Urinary bladder (tissue), 4 donors: Measurements from ENCODE around the gene PYGB. TPM values are rescaled to one million over a fixed set of nuclear protein-coding genes. Genes with fewer than 3 reads are reported as not detected.

Experiments
- DNase-seq: peaks from one replicate; pipeline ENCODE4 v3.0.0-alpha.2; 2015; ENCODE audit errors: extremely low spot score
- H3K27ac ChIP-seq: one replicate; pipeline ENCODE4 v1.5.1; 2013; ENCODE audit warnings: low read depth, mild to moderate bottlenecking, moderate library complexity
- H3K36me3 ChIP-seq: one replicate; pipeline ENCODE4 v1.6.1; 2013; ENCODE audit warnings: mild to moderate bottlenecking, moderate library complexity; ENCODE audit not compliant: insufficient read depth
- H3K4me1 ChIP-seq: one replicate; pipeline ENCODE4 v1.6.1; 2013; ENCODE audit warnings: mild to moderate bottlenecking, moderate library complexity; ENCODE audit not compliant: insufficient read depth
- H3K4me3 ChIP-seq: one replicate; pipeline ENCODE4 v1.5.1; 2013; ENCODE audit warnings: low read depth, low read length
- WGBS: extraction: QIAGEN DNeasy Blood & Tissue Kit; methylation state at CpG from one replicate; pipeline ENCODE4 v1.1.7; 2013; 5-methylcytosine and 5-hydroxymethylcytosine counted together
- polyA plus RNA-seq: library from polyadenylated mRNA; stranded (reverse); fragments of 200-250 nt; gene quantifications from one replicate; pipeline ENCODE4 v1.2.3, GENCODE V29; 2013
- total RNA-seq: library from RNA; depleted of rRNA; stranded (reverse); fragments of >200 nt; gene quantifications from one replicate; pipeline ENCODE4 v1.2.3, GENCODE V29; 2014
- donor health status: healthy with polysubstance abuse.
- donor health status: healthy.

Gene PYGB
- total and polyA plus RNA-seq, 2 donors: 71.4 to 237 TPM

- WGBS: 90% methylated on average over 15 of the region's 15 CpGs
- Histone ChIP-seq H3K4me3 (no peak overlapping the region), H3K4me1 (no peaks in the 10 kb centered on the region), H3K27ac (no peak overlapping the region), H3K36me3 (no peaks in the 10 kb centered on the region)
- no peak for DNase-seq
Observed at GRCh38 chr20:25220810-25221591, 26.9 kb upstream of the PYGB start.

DNA sequence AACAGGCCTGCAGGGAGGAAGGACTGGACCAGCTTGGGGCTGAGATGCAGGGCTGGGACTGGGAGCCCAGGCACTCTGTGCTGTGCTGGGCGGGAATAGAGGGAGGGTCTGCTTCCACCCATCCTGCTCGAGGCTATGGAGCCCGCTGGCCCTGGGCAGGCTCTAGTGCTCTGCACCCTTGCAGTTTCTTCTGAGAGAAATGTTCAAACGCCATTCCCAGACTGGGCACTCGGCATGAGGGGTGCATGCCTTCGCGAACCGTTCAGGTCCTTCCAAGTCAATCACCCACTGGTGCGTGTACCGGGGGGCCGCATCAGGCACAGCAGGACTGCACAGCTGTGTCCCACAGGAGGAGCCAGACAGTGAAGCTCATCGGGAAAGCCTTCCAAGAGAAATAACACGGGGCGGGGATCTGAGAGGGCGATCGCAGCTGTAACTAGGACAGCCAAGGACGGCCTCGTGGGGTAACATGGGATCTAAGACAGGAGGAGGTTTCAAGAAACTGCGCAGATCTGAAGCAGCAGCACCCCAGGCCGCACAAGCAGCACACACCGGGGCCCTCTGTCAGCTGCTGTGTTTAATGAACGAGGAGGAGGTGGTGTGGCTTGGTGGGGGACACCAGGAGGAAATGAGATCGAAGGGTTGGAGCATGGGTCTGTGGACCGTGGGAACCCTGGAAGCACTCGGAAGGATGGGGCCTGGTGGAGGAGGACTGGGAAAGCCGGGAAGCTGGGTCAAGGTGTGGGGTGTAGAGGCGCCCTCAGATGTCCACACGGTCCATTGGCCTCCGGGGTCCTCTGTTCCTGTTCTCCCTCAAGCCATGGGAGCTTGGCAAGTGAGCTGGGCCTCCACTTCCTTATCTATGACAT is 26.1 kb upstream of the PYGB start:
- H3K36me3 ChIP-seq: no peaks in the 10 kb centered on the region
- no peak overlapping the region for H3K4me3 ChIP-seq
- H3K4me1 ChIP-seq: no peaks in the 10 kb centered on the region
- H3K27ac ChIP-seq: no peak overlapping the region
- DNase-seq: no peak
- 81% methylated on average over 29 of the region's 29 CpGs for WGBS

DNA sequence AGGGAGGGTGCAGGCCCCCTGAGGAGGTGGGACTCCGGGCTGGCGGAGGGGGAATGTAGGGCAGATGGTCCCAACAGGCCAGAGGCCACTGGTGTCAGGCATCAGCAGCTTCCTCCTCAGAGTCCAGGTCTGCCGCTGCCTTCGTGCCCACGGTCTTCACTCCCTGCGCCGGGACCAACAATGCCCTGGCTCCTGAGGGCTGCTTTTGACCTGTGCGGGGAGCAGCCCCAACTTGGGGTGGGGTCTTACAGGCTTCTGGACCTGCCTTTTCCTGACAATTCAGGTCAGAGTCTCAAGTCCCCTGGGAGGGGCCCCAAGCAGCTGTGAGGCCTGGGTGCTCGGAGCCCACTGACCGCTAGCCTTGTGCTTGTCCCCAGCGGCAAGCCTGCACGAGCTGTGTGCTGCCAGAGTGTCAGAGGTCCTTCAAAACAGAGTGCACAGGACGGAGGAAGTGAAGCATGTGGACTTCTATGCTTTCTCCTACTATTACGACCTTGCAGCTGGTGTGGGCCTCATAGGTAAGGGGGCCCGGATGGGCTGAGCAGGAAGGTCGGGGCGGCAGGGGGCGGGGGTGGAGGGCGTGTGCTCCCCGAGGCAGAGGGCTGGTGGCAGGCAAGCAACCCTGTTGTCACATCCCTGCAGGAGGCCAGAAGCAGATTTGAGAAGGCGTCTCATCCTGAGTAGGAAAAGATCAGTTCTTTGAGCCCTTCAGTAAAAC is 25.3 kb upstream of the PYGB start:
- H3K36me3 ChIP-seq: no peaks in the 10 kb centered on the region
- H3K27ac ChIP-seq: no peak overlapping the region
- no peak overlapping the region for H3K4me3 ChIP-seq
- 77% methylated on average over 21 of the region's 21 CpGs for WGBS
- H3K4me1 ChIP-seq: no peaks in the 10 kb centered on the region
- no peak for DNase-seq

DNA sequence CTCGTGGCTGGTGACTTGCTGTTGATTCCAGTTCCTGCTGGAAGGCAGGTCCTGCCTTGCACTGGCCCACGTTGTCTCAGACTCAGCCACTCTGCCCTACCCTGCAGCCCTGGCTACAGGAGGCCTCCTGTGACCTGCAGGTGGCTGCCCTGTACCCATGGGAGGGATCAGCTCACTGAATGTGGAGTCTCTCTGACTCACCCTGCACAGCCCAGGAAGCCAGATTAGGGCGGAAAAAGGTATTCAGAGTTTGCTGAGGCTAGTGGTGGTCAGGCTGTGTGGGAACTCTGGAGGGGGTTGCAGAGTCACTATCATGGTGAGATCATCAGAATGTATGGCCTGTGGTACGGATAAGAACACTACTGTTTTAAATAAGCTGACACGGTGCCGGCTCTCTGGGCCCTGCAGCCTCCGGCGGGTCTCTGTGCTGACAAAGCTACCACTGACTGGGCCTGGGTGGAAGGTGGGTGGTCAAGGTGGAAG is 24.7 kb upstream of the PYGB start:
- H3K27ac ChIP-seq: no peak overlapping the region
- H3K36me3 ChIP-seq: no peaks in the 10 kb centered on the region
- no peaks in the 10 kb centered on the region for H3K4me1 ChIP-seq
- 74% methylated on average over 8 of the region's 8 CpGs for WGBS
- H3K4me3 ChIP-seq: no peak overlapping the region
- DNase-seq: no peak

DNA sequence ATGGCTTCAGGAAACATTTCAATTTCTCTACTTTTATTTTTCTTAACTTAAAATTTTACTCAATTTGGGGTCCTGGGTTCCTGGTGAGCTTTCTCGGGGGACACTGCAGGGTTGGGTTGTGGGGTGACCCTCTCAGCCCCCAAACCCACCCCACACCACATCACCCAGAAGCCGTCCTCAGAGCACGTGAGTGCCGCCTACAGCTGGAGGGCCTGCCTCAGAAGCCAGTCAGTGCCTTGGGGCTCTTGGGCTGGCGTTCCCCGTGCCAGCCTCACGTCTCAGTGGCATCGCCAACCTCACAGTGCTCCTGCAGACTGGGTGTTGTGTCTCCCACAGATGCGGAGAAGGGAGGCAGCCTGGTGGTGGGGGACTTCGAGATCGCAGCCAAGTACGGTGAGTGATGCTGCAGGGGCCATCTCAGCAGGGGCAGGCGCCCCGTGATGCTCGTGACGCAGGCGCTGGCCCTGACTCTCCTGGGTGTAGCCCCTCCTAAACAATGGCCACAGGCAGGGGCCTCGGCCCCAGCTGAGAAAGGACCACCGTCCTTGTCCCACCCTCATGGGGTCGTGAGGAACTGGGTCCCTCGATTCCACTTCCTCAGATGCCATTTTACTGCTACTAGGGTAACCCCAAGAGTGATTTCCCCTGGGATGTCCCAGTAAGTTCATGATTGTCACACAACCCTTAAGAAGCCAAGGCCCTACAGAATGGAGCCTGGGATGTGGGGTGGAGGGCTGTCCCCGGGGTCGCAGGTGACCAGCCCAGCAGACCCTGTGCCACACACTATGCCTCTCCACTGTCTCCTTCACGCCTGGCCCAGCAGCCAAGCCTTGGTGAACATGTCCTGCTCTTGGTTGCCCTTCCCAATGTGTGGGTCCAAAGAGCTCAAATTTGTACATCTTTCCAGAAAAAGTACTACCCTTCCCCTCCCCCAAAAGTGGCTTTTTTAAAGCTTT is 23.8 kb upstream of the PYGB start:
- H3K4me3 ChIP-seq: no peak overlapping the region
- no peak for DNase-seq
- no peak overlapping the region for H3K27ac ChIP-seq

DNA sequence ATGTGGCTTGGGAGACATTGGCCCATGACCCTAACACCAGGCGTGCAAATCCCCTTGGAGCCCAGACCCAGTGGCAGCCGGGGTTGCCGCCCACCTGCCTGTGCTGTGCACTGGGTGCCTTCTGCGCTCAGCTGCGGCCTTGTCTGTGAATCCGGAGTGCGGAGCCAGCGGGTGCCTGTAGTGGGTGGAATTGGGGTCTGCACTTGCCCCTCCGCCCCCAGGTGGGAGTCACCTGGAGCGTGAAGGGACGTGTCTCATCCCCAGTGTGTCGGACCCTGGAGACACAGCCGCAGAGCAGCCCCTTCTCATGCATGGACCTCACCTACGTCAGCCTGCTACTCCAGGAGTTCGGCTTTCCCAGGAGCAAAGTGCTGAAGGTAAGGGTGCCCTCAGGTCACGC is 22.9 kb upstream of the PYGB start:
- Histone ChIP-seq H3K4me1 (no peaks in the 10 kb centered on the region), H3K36me3 (no peaks in the 10 kb centered on the region), H3K27ac (no peak overlapping the region), H3K4me3 (no peak overlapping the region)
- no peak for DNase-seq
- WGBS: 98% methylated on average over 16 of the region's 16 CpGs

More for the DNA sequence above, 23.8 kb upstream of the PYGB start:
- WGBS: 95% methylated on average over 24 of the region's 24 CpGs
- no peaks in the 10 kb centered on the region for H3K4me1 ChIP-seq
- H3K36me3 ChIP-seq: no peaks in the 10 kb centered on the region

DNA sequence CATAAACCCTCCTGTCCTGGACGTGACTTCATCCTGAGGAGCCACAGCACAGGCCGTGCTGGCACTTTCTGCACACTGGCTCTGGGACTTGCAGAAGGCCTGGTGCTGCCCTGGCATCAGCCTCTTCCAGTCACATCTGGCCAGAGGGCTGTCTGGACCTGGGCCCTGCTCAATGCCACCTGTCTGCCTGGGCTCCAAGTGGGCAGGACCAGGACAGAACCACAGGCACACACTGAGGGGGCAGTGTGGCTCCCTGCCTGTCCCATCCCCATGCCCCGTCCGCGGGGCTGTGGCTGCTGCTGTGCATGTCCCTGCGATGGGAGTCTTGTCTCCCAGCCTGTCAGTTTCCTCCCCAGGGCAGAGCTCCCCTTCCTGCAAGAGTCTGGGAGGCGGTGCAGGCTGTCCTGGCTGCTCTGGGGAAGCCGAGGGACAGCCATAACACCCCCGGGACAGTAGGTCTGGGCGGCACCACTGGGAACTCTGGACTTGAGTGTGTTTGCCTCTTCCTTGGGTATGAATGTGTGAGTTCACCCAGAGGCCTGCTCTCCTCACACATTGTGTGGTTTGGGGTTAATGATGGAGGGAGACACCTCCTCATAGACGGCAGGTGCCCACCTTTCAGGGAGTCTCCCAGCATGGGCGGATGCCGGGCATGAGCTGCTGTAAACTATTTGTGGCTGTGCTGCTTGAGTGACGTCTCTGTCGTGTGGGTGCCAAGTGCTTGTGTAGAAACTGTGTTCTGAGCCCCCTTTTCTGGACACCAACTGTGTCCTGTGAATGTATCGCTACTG is 22.0 kb upstream of the PYGB start:
- no peak overlapping the region for H3K27ac ChIP-seq
- H3K4me3 ChIP-seq: no peak overlapping the region
- 90% methylated on average over 16 of the region's 16 CpGs for WGBS
- no peaks in the 10 kb centered on the region for H3K4me1 ChIP-seq
- H3K36me3 ChIP-seq: no peaks in the 10 kb centered on the region
- no peak for DNase-seq

DNA sequence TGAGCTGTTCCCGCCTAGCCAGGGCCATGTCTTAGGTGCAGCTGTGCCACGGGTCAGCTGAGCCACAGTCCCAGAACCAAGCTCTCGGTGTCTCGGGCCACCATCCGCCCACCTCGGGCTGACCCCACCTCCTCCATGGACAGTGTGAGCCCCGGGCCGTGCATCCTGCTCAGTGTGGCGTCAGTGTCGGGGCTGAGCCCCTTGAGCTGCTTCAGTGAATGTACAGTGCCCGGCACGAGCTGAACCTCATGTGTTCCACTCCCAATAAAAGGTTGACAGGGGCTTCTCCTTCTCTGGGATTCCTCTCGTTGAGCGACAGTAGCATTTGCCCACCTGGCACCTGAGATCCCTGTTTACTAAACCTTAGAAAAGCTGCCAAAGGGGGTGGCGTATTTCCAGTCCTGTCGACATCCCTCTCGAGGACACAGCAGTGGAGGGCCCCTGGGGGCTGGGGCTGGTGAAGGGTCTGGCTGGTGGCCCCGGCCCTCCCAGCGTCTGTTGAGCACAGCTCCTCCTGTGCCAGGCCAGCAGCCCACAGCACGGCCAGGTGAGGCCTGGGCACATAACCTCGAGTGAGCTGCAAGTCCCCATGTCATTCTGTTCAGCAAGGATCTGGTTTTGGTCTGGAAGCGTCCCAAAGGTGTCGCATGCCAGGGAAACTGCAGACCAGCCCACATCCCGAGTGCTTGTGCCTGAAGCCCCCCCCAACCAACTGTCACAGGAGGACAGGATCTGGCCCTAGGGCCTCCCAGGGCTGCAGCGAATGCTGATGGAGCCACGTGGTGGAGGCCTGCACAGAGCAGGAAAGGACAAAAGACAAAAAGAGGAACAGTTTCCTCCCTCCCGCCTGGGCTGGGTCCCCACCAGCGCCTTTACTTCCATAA is 21.2 kb upstream of the PYGB start:
- DNase-seq: no peak
- no peaks in the 10 kb centered on the region for H3K36me3 ChIP-seq
- H3K4me3 ChIP-seq: no peak overlapping the region
- WGBS: 73% methylated on average over 28 of the region's 28 CpGs
- no peak overlapping the region for H3K27ac ChIP-seq
- H3K4me1 ChIP-seq: no peaks in the 10 kb centered on the region

DNA sequence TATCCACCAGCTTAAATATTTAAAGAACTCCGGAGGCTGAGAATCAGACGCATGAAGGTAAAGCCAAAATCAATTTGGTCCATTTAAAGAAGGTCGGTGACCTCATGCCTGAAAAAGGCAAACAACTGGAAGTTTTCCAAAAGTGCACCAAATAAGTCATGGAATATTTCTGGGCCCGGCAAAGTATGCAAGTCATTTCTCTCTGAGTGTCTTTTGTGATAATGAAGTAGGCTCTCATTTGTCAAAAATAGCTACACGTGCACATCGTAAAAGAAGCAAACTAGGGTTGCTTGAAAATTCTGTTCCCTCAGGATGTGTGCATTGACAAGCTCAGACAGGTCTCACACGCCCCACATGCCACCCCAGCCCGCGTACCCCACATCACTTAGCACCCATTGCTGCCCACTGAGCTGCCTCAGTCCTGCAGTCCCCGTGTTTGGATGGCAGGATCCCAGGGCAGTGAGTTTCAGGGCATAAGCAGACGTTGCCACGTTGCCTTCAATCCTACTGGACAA is 20.5 kb upstream of the PYGB start:
- no peaks in the 10 kb centered on the region for H3K4me1 ChIP-seq
- no peak overlapping the region for H3K27ac ChIP-seq
- no peak overlapping the region for H3K4me3 ChIP-seq
- 39% methylated on average over 12 of the region's 12 CpGs for WGBS
- no peaks in the 10 kb centered on the region for H3K36me3 ChIP-seq
- DNase-seq: no peak

GRCh38 chr20:25229486-25230165 is 18.3 kb upstream of the PYGB start:
- Histone ChIP-seq H3K36me3 (no peaks in the 10 kb centered on the region), H3K4me3 (no peak overlapping the region), H3K4me1 (no peaks in the 10 kb centered on the region), H3K27ac (no peak overlapping the region)
- DNase-seq: no peak
- WGBS: 81% methylated on average over 23 of the region's 23 CpGs
